AG09309 (cell line): ENCODE results near the gene NUP214.
"Not testable (repeated sequence)": the region's sequence is repeated elsewhere in the genome, so short reads cannot be mapped to it uniquely, and the experiment has no call there.

ENCODE experiments used
- DNase-seq: peaks from one replicate; pipeline ENCODE4 v3.0.0-alpha.2; 2010; ENCODE audit warnings: low read depth
- H3K4me3 ChIP-seq: 2 replicates; pipeline ENCODE4 v1.5.1; 2011; ENCODE audit warnings: mild to moderate bottlenecking, low read depth, low read length, moderate library complexity; ENCODE audit not compliant: control insufficient read depth
- TF ChIP-seq, protein P1 (sequence below): IDR thresholded peaks from 2 replicates; pipeline ENCODE4 v1.5.1; 2011; ENCODE audit warnings: mild to moderate bottlenecking, low read depth, low read length, inconsistent platforms; ENCODE audit not compliant: insufficient read depth, control insufficient read depth; ENCODE audit errors: missing control alignments

The NUP214 gene

DNA sequence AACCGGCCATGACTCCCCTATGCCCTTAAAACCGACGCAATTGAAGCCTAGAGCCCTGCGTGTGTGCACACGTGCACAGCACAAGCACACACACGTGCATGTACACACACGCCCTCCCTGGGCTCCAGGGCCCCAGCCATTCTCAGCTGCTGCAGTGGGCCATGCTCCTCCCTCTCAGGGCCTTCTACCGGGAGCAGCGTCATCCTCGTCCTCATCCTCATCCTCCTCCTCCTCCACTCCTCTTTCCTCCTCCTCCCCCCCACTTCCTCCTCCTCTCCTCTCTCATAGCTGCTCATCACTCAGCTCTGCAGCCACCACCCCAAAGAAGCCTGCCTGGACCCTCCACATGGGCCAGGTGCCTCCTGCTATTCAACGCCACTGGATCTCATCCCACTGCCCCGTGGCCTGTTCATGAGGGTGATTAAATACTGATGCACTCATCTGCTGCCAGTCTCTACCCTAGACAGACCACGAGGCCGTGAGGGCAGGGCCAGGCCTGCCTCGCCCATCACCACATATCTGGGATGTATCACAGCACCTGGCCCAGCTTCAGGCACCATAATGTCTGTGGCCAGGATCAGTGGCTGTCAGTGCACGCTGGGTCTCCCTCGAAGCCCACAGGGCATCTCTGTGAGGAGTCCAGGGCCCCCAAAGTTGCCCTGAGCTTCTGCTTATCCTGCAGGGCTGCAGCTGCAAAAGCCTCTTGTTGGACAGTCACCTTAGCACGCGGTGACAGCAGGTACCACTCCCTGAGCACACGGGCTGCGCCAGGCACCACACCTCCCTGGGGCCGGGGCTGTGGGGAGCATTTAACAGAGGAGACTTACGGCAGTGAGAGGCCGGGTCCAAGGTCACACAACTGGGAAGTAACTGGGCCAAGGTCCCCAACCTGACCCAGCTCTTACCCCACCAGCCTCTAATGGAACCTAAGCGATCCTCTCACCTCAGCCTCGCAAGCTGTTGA is 141.2 kb downstream of the NUP214 start:
- TF ChIP-seq, protein P1, sequence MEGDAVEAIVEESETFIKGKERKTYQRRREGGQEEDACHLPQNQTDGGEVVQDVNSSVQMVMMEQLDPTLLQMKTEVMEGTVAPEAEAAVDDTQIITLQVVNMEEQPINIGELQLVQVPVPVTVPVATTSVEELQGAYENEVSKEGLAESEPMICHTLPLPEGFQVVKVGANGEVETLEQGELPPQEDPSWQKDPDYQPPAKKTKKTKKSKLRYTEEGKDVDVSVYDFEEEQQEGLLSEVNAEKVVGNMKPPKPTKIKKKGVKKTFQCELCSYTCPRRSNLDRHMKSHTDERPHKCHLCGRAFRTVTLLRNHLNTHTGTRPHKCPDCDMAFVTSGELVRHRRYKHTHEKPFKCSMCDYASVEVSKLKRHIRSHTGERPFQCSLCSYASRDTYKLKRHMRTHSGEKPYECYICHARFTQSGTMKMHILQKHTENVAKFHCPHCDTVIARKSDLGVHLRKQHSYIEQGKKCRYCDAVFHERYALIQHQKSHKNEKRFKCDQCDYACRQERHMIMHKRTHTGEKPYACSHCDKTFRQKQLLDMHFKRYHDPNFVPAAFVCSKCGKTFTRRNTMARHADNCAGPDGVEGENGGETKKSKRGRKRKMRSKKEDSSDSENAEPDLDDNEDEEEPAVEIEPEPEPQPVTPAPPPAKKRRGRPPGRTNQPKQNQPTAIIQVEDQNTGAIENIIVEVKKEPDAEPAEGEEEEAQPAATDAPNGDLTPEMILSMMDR = no peak
- no peak overlapping the region for H3K4me3 ChIP-seq
- DNase-seq = no peak

DNA sequence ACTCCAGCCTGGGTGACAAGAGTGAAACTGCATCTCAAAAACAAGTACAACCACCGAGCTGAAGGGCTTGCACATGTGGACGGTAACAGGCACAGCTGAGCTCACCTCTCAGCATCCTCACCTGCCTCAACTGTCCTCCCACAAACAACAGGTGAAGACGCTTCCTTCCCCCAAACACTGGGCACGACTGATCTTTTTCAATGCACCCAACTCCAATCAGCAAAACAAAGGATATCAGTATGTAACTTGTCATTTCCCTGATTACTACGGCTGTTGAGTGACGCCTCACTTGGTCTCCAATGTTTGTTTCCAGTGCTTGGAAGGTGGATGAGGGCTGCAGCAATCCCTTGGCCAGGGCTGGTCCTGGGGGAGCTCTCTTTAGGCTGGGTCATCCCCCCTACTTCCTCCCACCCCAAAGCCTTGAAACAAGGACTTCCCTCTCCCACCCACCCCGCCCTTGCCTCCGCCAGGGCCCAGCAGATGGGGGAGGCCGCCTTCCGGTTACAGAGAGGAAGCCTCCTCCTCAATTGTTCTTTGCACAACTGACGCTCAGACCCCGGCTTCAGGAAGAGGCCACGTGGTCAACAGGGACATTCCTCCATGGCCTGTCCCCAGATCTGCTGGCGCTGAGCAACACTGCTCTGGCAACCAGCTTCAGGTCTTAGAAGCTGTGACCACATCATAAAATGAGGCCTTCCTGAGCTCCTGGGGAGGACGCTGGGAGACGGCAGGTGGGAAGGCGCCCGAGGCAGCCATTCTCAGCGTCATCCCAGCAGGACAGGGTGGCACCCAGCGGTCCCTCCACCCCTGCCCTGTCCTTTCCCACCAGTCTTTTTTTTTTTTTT is 145.0 kb downstream of the NUP214 start:
- TF ChIP-seq, protein P1 = no peak
- no peak for DNase-seq
- no peak overlapping the region for H3K4me3 ChIP-seq

DNA sequence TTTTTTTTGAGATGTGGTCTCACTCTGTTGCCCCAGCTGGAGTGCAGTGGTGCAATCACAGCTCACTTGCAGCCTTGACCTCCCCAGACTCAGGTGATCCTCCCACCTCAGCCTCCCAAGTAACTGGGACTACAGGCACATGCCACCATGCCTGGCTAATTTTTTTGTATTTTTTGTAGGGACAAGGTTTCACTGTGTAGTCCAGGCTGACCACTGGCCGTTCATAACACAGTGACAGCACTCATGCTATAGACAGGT is 145.6 kb downstream of the NUP214 start:
- H3K4me3 ChIP-seq = not testable (repeated sequence)

DNA sequence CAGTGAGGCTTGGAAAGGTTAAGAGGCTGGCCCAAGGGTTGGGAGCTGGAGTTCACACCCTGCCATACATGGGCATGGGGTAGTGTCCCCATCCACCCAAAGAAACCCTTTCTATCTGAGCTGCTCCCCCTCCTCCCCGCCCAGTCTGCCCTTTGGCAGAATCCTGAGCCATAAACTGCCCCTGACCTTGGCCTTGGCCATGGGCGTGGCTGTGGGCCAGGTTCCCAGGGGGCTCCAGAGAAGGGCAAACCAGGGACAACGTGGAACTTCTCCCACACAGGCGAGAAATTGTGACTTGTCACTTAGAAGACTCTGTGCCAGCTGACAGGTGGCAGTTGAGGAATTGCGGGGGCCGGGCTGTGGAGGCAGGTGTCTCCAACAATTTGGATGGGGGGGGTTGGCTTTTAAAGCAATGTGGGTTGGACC is 146.1 kb downstream of the NUP214 start:
- no peak overlapping the region for H3K4me3 ChIP-seq
- TF ChIP-seq, protein P1 = no peak
- DNase-seq = no peak

More for the DNA sequence above, 145.6 kb downstream of the NUP214 start:
- DNase-seq = not testable (repeated sequence)

DNA sequence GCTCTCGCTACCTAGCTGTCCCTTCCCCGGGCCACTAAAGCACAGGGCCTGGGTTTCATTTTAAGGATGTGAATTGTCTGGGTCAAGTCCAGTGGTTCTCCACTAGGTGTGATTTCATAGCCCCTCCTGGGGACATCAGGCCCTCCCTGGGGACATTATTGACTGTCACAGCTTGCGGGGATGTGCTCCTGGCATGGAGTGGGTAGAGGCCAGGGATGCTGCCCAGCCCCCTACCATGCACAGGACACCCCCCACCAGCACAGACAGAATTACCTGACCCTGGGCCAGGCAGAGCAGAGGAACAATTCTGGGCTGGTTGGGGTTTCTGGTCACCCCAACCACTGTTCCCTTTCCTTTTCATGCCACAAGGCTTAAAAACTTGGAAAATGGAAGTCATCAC is 146.8 kb downstream of the NUP214 start:
- no peak overlapping the region for H3K4me3 ChIP-seq
- TF ChIP-seq, protein P1 = no peak
- DNase-seq = no peak

DNA sequence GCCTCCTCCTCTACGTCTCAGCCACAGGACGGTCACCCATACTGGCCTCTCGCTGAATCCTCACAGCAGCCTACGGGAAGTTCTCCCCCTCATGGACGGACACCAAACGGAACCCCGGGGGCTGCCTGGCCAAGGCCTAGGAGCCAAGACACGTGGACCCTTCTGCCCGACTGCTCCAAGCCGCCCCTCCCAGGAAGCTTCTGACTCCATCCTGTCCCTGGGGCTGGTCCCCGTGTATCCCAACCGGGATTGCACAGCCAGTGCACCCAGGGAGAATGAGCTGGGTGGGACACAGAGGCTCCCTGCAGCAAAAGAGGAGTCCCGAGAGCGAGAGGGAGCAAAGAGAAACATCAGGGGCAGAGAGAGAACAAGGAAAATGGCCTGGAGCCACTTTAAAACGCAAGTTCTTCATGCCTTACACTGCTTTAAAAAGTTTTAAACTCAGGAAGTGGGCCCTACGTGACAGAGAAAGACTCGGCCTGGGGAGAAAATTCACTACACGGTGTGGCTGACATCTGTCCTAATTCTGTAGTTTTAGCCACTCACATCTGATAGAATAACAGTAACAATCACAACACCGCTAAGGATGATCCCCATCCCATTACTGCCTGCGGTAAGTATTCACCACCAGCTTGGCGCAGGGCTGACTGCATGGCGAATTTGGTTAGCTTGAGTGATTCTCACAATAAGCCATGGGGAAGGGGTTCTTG is 147.9 kb downstream of the NUP214 start:
- DNase-seq = no peak
- TF ChIP-seq, protein P1 = no peak
- H3K4me3 ChIP-seq = no peak overlapping the region
